Urothelium cell line (cell line): ENCODE data around the gene SCFD2.
"Not testable (repeated sequence)": the region's sequence is repeated elsewhere in the genome, so short reads cannot be mapped to it uniquely, and the experiment has no call there.

Experiments used
- DNase-seq: peaks from one replicate; pipeline ENCODE4 v3.0.0; 2011; ENCODE audit warnings: low spot score, mixed read lengths
- FAIRE-seq: peaks from 2 replicates; lab custom pipeline; 2011; peaks lifted over from hg19 to GRCh38; lab: Jason Lieb, UNC

Gene SCFD2

DNA sequence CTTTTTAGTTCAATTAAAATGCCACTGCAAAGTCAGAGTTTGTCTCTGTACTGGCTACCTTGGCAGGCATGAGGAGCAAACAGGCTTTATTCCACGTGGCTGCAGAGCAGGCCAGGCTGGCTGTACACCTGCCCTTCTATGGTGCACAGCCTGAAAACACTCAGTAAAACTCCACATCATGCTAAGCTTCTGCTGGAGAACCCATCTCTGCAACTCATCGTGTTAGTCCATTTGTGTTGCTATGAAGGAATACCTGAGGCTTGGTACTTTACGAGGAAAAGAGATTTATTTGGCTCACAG is 214.4 kb downstream of the SCFD2 start:
- no peak for FAIRE-seq
- DNase-seq, result no peak

GRCh38 chr4:53150631-53151488 is 215.0 kb downstream of the SCFD2 start:
- no peak for FAIRE-seq
- DNase-seq, result no peak

GRCh38 chr4:53147711-53148110 is 218.2 kb downstream of the SCFD2 start:
- no peak for DNase-seq
- no peak for FAIRE-seq

DNA sequence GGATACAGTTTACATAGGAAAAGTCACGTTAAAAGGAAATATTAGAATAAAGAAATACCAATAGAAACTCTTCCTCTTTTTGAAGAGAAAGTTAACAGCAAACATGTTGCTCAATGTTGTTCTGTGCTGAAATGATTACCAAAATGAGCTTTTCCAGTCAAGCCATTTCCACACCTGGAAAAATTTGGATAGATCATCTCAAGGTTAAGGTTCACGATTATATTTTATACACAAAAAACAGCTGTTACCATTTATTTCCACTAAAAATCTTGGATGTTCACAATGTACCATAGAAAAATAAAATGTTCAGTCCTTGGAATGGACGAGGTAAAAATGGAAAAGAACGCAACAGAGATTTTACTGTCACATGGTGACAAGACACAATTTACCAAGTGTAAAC is 218.7 kb downstream of the SCFD2 start:
- DNase-seq, result no peak
- no peak for FAIRE-seq

DNA sequence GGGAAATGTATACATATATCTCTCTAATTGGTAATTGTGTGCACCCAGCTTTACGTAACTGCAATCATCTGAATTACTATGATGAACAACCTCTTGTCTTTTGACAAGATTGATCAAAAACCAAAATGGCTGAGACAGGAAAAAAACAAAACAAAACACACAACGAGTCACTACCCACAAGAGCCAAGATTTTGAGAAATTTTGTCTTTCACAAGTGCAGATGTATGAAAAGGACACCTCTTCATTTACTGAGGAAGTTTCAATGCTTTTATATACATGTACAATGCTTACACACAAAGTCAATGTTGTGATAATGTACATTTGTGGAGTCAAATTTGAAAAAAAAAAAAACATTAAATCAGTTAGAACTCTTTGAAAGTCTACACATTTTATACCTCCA is 224.6 kb downstream of the SCFD2 start:
- FAIRE-seq, result no peak
- no peak for DNase-seq

DNA sequence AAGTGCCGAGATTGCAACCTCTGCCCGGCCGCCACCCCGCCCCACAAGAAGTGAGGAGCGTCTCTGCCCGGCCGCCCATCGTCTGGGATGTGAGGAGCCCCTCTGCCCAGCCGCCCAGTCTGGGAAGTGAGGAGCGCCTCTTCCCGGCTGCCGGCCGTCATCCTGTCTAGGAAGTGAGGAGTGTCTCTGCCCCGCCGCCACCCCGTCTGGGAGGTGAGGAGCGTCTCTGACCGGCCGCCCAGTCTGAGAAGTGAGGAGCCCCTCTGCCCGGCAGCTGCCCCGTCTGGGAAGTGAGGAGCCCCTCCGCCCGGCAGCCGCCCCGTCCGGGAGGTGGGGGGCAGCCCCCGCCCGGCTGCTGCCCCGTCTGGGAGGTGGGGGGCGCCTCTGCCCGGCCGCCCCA is 226.6 kb downstream of the SCFD2 start:
- DNase-seq, FAIRE-seq: not testable (repeated sequence)

DNA sequence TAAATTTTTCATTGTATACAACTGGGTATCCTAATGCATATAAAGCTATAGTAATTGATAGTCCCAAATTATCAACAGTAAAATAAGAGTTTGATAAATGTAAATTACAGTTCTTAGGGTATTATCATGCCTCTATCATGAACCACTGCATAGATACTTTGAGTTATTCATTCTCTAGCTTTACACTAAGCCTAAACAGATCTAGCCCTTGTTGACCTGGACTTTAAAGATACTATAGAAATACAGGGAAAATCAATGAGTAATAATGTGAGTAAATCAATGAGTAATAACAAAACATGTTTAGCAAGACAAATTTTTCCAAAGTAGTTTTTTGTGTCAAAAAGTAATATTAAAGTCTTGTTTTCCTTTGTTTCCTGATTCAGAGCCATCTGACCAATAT is 228.4 kb downstream of the SCFD2 start:
- FAIRE-seq, result no peak

DNA sequence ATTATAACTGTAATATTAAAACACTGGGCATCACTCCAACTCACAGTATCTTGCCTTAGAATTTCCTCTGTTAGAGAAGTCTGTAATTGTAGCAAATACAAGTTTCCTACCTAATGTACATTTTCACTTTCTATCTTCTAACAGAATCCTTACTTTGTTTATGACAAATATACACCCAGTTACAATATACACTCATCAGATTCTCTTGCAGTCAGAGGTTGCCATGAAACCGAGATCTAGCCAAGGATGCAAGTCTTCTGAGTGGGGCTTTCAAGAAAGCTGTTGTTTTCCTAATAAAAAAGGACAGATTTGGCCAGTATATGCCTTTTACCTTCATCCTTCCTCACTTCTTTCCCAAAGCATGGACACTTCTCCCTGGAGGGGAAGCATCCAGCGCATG is 228.9 kb downstream of the SCFD2 start:
- no peak for DNase-seq
- FAIRE-seq, result no peak

More for the DNA sequence above, 228.4 kb downstream of the SCFD2 start:
- no peak for DNase-seq

DNA sequence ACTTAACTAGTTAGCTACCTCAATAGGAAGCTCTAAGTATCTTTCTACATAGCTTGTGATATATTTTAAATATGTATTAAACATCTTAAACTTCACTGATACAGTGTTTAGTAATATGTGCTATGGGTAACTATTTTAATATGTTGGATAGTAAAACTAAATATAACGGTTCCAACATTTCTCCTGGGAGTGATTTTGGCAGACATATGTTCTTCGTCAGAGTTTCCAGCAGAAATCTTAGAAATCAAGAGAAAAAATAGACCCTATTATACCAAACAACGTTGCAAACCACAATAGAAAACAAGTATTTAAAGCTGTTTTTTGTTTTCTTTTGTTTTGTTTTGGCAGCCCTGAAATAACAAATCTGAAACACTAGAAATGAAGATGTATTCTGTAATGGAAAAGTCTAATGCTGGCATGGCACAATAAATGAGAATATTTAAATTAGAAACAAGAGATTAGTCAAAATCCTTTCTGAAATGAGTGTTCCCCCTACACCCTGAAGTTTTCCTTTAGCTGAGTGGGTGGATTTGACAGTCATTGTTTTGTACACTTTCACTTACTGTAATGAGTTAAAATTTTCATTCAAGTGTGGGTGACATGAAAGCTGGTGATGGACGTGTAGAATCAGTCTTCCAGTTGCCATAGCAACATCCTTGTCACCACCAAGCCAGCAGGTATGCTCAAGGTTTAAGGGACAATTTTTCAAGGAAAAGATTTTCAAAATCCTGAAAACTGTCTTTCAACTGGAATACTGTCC is 233.5 kb downstream of the SCFD2 start:
- FAIRE-seq (no peak), DNase-seq (no peak)

DNA sequence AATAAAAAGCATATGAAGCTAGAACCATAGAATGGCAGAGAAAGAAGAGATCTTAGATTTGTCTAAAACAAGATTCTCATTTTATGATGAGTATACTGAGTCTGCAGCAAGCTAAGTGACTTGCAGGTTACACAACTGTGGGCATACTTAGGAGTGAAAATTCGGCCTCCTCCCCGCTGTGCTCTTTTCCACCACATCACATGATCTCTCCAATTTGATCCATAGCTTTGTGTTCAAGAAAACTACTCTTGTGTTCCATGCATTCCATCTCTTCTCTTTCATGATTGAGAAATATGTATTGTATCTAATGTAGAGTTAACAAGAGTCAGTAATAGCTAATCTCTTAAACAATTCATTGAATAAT is 234.3 kb downstream of the SCFD2 start:
- DNase-seq, result no peak
- no peak for FAIRE-seq

DNA sequence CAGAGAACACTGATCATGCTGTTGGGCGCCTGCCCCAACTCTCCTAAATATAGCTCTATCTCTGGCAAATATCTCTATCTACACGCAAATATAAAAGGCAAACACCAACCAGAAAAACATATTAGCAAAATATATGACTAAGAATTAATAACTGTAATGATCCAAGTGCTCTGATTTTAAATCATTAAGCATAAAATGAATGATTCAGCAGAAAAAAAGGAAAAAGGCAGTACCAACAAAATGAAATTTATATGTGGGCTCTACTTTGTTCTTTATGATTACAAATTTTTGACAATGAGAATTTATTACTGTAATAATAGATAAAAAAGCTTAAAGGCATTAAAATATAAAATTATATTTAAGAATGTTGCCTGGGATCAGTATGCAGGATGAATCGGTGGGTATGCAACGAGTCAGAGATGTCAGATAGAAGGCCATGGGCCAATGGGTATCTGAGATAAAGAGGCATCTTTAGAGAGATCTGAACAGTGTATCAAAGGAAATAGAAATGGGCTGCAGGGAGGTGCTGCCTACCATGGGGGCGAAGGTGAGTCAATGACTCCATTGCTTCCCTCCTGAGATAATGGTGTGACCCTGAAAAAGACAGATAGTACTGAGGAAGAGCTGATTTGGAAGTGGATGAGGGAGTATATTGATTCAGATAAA is 234.8 kb downstream of the SCFD2 start:
- DNase-seq, result no peak

GRCh38 chr4:53128706-53129357 is 237.0 kb downstream of the SCFD2 start:
- DNase-seq, result no peak
- no peak for FAIRE-seq

More for the DNA sequence above, 234.8 kb downstream of the SCFD2 start:
- FAIRE-seq, result no peak

DNA sequence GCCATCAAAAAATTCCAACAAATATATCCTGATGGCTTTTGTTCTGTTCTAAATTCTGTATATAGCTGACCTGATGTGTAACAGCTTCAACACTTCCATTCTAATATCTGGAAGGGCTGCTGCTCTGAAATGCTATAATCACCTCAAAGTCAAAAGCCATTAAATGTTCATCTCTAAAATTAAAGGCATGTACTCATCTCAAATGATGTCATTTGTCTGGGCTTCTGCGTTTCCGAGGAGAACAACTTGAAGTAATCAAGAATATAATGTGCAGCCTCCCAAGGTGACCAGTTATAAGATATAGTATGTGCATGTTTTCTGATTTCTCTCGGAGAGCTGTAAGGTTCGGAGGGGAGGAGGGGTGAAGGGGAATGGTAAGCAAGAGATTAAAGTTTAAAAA is 237.6 kb downstream of the SCFD2 start:
- DNase-seq, result no peak
- no peak for FAIRE-seq

GRCh38 chr4:53127365-53127764 is 238.5 kb downstream of the SCFD2 start:
- DNase-seq (no peak), FAIRE-seq (no peak)

DNA sequence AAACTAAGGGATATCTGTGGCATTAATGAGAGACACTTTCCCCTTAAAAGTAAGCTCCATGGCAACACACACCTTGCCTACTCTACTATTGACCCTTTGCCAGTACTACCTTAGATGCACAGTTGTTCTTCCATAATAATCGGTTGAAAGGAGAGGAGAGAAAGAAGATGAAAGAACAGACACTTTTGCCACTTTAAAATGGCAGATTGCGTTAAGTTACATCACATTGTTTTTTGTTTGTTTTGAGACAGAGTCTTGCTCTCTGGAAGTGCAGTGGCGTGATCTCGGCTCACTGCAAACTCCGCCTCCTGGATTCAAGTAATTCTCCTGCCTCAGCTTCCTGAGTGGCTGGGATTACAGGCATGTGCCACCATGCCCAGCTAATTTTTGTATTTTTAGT is 239.8 kb downstream of the SCFD2 start:
- FAIRE-seq (no peak), DNase-seq (no peak)

DNA sequence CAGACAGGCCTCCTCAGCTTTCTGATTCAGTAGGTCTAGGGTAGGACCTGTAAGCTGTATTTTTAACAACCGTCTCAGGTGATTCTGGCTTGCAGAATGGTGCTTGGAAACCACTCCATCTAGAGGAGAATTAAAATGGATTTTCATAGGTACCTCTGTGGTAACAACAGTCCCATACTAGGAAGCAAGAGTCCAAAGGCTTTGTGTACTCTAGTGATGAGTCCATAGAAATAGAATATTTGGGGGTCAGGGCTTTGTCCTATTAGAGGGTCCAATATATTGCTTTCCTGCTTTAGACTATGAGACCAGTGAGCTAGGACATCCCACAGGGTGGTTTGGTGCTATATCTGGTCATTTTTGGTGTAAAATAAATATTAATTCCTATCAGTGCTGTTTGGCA is 242.0 kb downstream of the SCFD2 start:
- FAIRE-seq (no peak), DNase-seq (no peak)

GRCh38 chr4:53123171-53123570 is 242.7 kb downstream of the SCFD2 start:
- FAIRE-seq (no peak), DNase-seq (no peak)

GRCh38 chr4:53122280-53123116 is 243.4 kb downstream of the SCFD2 start:
- no peak for DNase-seq
- FAIRE-seq, result no peak

DNA sequence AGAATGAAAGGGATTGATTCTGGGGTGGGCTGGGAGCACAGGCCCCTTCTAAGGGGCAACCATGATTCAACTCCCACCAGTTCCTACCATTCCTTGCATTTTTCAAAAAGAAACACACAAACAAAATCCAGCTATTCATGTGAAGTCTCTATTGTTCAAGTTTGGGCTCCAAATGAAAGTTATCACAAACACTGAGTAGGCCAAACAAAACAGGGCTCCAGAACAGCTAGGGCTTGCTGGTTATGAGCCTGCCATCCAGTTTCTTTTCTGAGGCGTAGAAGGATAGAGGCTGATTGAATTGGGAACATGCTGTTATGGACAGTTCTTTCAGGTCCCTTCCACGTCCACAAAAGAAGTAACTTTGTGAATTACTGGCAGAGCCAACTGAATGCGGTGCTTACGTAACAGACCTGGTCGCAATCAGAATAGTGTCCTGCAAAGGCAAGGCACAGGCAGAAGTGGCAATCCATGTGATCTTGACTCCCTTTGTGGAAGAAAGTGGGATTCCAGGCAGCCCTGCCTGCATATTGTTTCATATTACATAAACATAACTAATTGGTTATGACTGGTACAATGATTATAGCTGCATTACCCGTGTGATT is 244.5 kb downstream of the SCFD2 start:
- DNase-seq (no peak), FAIRE-seq (no peak)

GRCh38 chr4:53120778-53121177 is 245.1 kb downstream of the SCFD2 start:
- no peak for DNase-seq
- no peak for FAIRE-seq
